Panc1 (cell line): ENCODE measurements around the gene SSC5D. TPM values are rescaled to one million over a fixed set of nuclear protein-coding genes. Genes with fewer than 3 reads are reported as not detected.

ENCODE experiments used
- ATAC-seq: fragments of 200-7000 bp; cut with Tn5 transposase; 2 replicates; pipeline ENCODE4 v1.9.1; 2020; ENCODE audit warnings: mild to moderate bottlenecking, moderate library complexity
- BruUV-seq: library from RNA; stranded (reverse); fragments of 400-500 nt; replicated peaks from 2 replicates; lab custom pipeline; 2021; lab: Mats Ljungman, UMichigan
- CTCF ChIA-PET: fragments of 300-600 bp; sonication (Branson Sonifier 250); formaldehyde crosslinking; loops from one replicate; lab custom pipeline; 2022; ENCODE audit warnings: antibody characterized with exemption; lab: Charles Lee
- POLR2A ChIA-PET: fragments of 300-600 bp; sonication (Branson Sonifier 250); formaldehyde crosslinking; loops from one replicate; lab custom pipeline; 2022; ENCODE audit warnings: antibody characterized with exemption; lab: Charles Lee
- DNase-seq: peaks from one replicate; pipeline ENCODE4 v3.0.0-alpha.2; 2010; ENCODE audit warnings: low read depth, low spot score
- H3K27ac ChIP-seq: 2 replicates; pipeline ENCODE4 v1.5.1; 2011; ENCODE audit warnings: mild to moderate bottlenecking, low read length, inconsistent platforms
- H3K27me3 ChIP-seq: fragments of 200-500 bp; sonication (Bioruptor generic); 2 replicates; pipeline ENCODE4 v1.6.0; 2014; ENCODE audit warnings: low read length, inconsistent platforms; ENCODE audit not compliant: control insufficient read depth, insufficient read depth
- H3K36me3 ChIP-seq: fragments of 200-500 bp; sonication (Bioruptor generic); 2 replicates; pipeline ENCODE4 v1.5.1; 2014; ENCODE audit warnings: inconsistent platforms, mild to moderate bottlenecking, low read length, moderate library complexity; ENCODE audit not compliant: control insufficient read depth, insufficient read depth
- H3K4me1 ChIP-seq: 2 replicates; pipeline ENCODE4 v1.5.1; 2011; ENCODE audit warnings: inconsistent platforms, mild to moderate bottlenecking, low read length, moderate library complexity; ENCODE audit not compliant: control insufficient read depth, insufficient read depth
- H3K4me3 ChIP-seq, 2 experiments: 2 replicates each; pipeline ENCODE4 v1.5.1; 2011 to 2012; ENCODE audit warnings: low read depth in 2 of 2, low read length in 2 of 2, mild to moderate bottlenecking in 2 of 2, inconsistent platforms in 1 of 2, moderate library complexity in 1 of 2
- H3K9me3 ChIP-seq: fragments of 200-500 bp; sonication (Bioruptor generic); 2 replicates; pipeline ENCODE4 v1.5.1; 2014; ENCODE audit warnings: low read depth, mild to moderate bottlenecking, inconsistent platforms, low read length, moderate library complexity; ENCODE audit not compliant: control insufficient read depth, insufficient read depth
- CTCF ChIP-seq: fragments of 450-650 bp; IDR thresholded peaks from 2 replicates; pipeline ENCODE4 v1.5.1; 2017; ENCODE audit warnings: mild to moderate bottlenecking
- POLR2AphosphoS5 ChIP-seq: IDR thresholded peaks from 2 replicates; pipeline ENCODE4 v1.6.1; 2012; ENCODE audit warnings: mild to moderate bottlenecking, low read depth, low read length, moderate library complexity
- REST ChIP-seq, 2 experiments: IDR thresholded peaks; 2 replicates each; pipeline ENCODE4 v1.6.1; 2011 to 2012; ENCODE audit warnings: low read depth in 2 of 2, control low read depth in 1 of 2, low read length in 1 of 2, mild to moderate bottlenecking in 1 of 2, moderate library complexity in 1 of 2; ENCODE audit not compliant: insufficient read depth in 1 of 2
- SIN3A ChIP-seq: IDR thresholded peaks from 2 replicates; pipeline ENCODE4 v1.6.1; 2012; ENCODE audit warnings: low read depth, mild to moderate bottlenecking, low read length, moderate library complexity, borderline replicate concordance; ENCODE audit not compliant: insufficient read depth
- TCF7L2 ChIP-seq: IDR thresholded peaks from 2 replicates; pipeline ENCODE4 v1.6.1; 2011; ENCODE audit warnings: mild to moderate bottlenecking, low read depth, low read length, inconsistent platforms
- in situ Hi-C: cut with HindIII; loops from 2 replicates; pipeline ENCODE4 v1.10.0; 2016; ENCODE audit warnings: low sequenced_read_pairs, low pct_unique_long_range_greater_than_20kb
- intact Hi-C: fragments of 100-400 bp; cut with micrococcal nuclease; formaldehyde crosslinking; loops from one replicate; pipeline ENCODE4 v1.10.0; 2022; ENCODE audit not compliant: unreplicated experiment
- total RNA-seq: library from RNA; stranded (reverse); gene quantifications from one replicate; pipeline ENCODE4 v1.2.1, GENCODE V29; 2021; ENCODE audit not compliant: unreplicated experiment

Gene SSC5D
- total RNA-seq, 1 experiment from 2014 or later: 13.0 TPM

GRCh38 chr19:55540619-55541018 is 52.4 kb downstream of the SSC5D start:
- no TSS peak for BruUV-seq
- ATAC-seq (no peak), DNase-seq (no peak)
- no peaks in the 10 kb centered on the region for H3K27me3 ChIP-seq
- POLR2A ChIA-PET: no interaction called here
- no peak for TF ChIP-seq TCF7L2
- TF ChIP-seq SIN3A: no peak
- TF ChIP-seq POLR2AphosphoS5: no peak
- no peak for TF ChIP-seq CTCF
- no peak for TF ChIP-seq REST (IDR thresholded peaks at IDR 0.05; ENCODE audit: insufficient read depth in 1 of 2, low read depth in 2 of 2, low read length in 1 of 2)
- no peaks in the 10 kb centered on the region for H3K9me3 ChIP-seq
- no peak overlapping the region for H3K27ac ChIP-seq
- intact Hi-C loops: no loop called here
- CTCF ChIA-PET: no interaction called here
- peaks cover 16% of the 10 kb centered on the region for H3K4me1 ChIP-seq
- in situ Hi-C loops: no loop called here
- H3K36me3 ChIP-seq: no peaks in the 10 kb centered on the region
- H3K4me3 ChIP-seq: no peak overlapping the region

- Histone ChIP-seq H3K36me3 (no peaks in the 10 kb centered on the region), H3K27me3 (no peaks in the 10 kb centered on the region), H3K9me3 (no peaks in the 10 kb centered on the region), H3K27ac (no peak overlapping the region), H3K4me3 (no peak overlapping the region), H3K4me1 (peaks cover 20% of the 10 kb centered on the region)
- ChIA-PET POLR2A (no interaction called here), CTCF (no interaction called here)
- ATAC-seq (no peak), DNase-seq (no peak)
- BruUV-seq: no TSS peak
- in situ Hi-C loops: no loop called here
- intact Hi-C loops: no loop called here
- TF ChIP-seq CTCF (no peak), TCF7L2 (no peak), REST (IDR thresholded peaks at IDR 0.05; ENCODE audit: insufficient read depth in 1 of 2, low read depth in 2 of 2, low read length in 1 of 2) (no peak)
These were observed 52.9 kb downstream of the SSC5D start for GRCh38 chr19:55541091-55541490.
